Tibial nerve (tissue), 4 donors: ENCODE results near the gene ARID1B.

Source experiments
- EP300 ChIP-seq, 2 donors: sonication (generic); formaldehyde crosslinking; IDR thresholded peaks; one replicate each; pipeline ENCODE4 v1.6.1; 2017; ENCODE audit warnings: antibody characterized with exemption in 2 of 2, mild to moderate bottlenecking in 1 of 2
- POLR2A ChIP-seq, 2 donors: fragments of 450-650 bp; IDR thresholded peaks; one replicate each; pipeline ENCODE4 v1.6.1; 2017; ENCODE audit warnings: antibody characterized with exemption in 2 of 2, mild to moderate bottlenecking in 2 of 2, moderate library complexity in 2 of 2
- TF ChIP-seq, protein P1 (sequence below), 5 experiments: fragments of 200-600 bp in 3 of 5; fragments of 450-650 bp in 2 of 5; sonication (generic) in 3 of 5; IDR thresholded peaks; one replicate each; pipeline ENCODE4 v1.5.1; 2016 to 2019; ENCODE audit warnings: antibody characterized with exemption in 5 of 5, mild to moderate bottlenecking in 3 of 5, moderate library complexity in 2 of 5

DNA sequence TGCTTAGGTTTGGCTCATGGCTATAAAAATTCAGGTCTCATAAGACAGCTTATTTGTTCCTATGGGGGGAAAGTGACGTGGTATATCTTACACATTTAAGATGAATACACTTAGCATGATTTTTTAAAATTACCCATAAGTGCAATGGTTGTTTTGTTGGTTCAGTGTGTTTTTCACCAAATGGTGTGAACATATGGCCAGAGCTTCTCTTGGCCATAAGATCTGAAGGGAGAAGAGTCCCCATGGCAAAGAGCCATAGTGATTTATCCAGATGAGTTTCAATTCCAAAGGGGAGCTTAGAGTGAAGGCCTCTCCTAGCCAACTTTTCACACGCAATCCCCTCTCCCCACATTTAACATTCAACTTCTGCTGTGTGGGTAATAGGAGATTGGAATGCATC is 438.5 kb downstream of the ARID1B start:
- TF ChIP-seq, protein P1, sequence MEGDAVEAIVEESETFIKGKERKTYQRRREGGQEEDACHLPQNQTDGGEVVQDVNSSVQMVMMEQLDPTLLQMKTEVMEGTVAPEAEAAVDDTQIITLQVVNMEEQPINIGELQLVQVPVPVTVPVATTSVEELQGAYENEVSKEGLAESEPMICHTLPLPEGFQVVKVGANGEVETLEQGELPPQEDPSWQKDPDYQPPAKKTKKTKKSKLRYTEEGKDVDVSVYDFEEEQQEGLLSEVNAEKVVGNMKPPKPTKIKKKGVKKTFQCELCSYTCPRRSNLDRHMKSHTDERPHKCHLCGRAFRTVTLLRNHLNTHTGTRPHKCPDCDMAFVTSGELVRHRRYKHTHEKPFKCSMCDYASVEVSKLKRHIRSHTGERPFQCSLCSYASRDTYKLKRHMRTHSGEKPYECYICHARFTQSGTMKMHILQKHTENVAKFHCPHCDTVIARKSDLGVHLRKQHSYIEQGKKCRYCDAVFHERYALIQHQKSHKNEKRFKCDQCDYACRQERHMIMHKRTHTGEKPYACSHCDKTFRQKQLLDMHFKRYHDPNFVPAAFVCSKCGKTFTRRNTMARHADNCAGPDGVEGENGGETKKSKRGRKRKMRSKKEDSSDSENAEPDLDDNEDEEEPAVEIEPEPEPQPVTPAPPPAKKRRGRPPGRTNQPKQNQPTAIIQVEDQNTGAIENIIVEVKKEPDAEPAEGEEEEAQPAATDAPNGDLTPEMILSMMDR (IDR thresholded peaks at IDR 0.05), result no peak
- no peak for TF ChIP-seq POLR2A (IDR thresholded peaks at IDR 0.05)
- TF ChIP-seq EP300 (IDR thresholded peaks at IDR 0.05), result no peak
